GM23338 (cell line): Measurements from ENCODE around the gene CHMP6. TPM values are rescaled to one million over a fixed set of nuclear protein-coding genes. Genes with fewer than 3 reads are reported as not detected.

Experiments
- EZH2 ChIP-seq: fragments of 200-600 bp; sonication (generic); IDR thresholded peaks from one replicate; pipeline ENCODE4 v1.8.0; 2017; ENCODE audit warnings: antibody characterized with exemption, mild to moderate bottlenecking, low read depth; ENCODE audit not compliant: unreplicated experiment
- JUNB ChIP-seq: IDR thresholded peaks from one replicate; pipeline ENCODE4 v1.6.1; 2016; ENCODE audit warnings: antibody characterized with exemption; ENCODE audit not compliant: unreplicated experiment
- NANOG ChIP-seq: IDR thresholded peaks from 2 replicates; pipeline ENCODE4 v1.6.1; 2016; ENCODE audit warnings: antibody characterized with exemption, borderline replicate concordance
- POLR2AphosphoS5 ChIP-seq: IDR thresholded peaks from 2 replicates; pipeline ENCODE4 v1.6.1; 2016; ENCODE audit warnings: antibody characterized with exemption, low read depth
- ZNF331 ChIP-seq: fragments of 250-450 bp; sonication (Bioruptor Pico); IDR thresholded peaks from 2 replicates; pipeline ENCODE4 v1.5.0; 2020; ENCODE audit warnings: low read depth, mild to moderate bottlenecking, moderate library complexity
- polyA plus RNA-seq: library from polyadenylated mRNA; unstranded; fragments of >200 nt; fragmentation: Nextera tagmentation; extraction: Ambion mirVana; gene quantifications from 2 replicates; pipeline ENCODE4 v1.2.1, GENCODE V29; 2016
- total RNA-seq: library from RNA; depleted of rRNA; stranded (reverse); fragments of >200 nt; shearing (Covaris generic); gene quantifications from 2 replicates; pipeline ENCODE4 v1.2.3, GENCODE V29; 2014
- TF ChIP-seq, protein P1 (sequence below): fragments of 250-450 bp; sonication (Bioruptor Pico); IDR thresholded peaks from 2 replicates; pipeline ENCODE4 v1.5.0; 2020; ENCODE audit warnings: mild to moderate bottlenecking, moderate library complexity
- TF ChIP-seq, protein P2 (sequence below): IDR thresholded peaks from one replicate; pipeline ENCODE4 v1.6.1; 2018; ENCODE audit warnings: antibody characterized with exemption; ENCODE audit not compliant: unreplicated experiment
- TF ChIP-seq, protein P3 (sequence below), 2 experiments: fragments of 200-600 bp in 1 of 2; sonication (generic) in 1 of 2; conservative IDR thresholded peaks; 2 replicates each; pipeline versions ENCODE4 v1.5.1 to v1.6.1; 2016 to 2017; ENCODE audit warnings: antibody characterized with exemption in 2 of 2, low read depth in 2 of 2, mild to moderate bottlenecking in 2 of 2, moderate library complexity in 1 of 2

The CHMP6 gene
- total and polyA plus RNA-seq, 2 experiments from 2014 or later: 12.3 to 14.0 TPM

DNA sequence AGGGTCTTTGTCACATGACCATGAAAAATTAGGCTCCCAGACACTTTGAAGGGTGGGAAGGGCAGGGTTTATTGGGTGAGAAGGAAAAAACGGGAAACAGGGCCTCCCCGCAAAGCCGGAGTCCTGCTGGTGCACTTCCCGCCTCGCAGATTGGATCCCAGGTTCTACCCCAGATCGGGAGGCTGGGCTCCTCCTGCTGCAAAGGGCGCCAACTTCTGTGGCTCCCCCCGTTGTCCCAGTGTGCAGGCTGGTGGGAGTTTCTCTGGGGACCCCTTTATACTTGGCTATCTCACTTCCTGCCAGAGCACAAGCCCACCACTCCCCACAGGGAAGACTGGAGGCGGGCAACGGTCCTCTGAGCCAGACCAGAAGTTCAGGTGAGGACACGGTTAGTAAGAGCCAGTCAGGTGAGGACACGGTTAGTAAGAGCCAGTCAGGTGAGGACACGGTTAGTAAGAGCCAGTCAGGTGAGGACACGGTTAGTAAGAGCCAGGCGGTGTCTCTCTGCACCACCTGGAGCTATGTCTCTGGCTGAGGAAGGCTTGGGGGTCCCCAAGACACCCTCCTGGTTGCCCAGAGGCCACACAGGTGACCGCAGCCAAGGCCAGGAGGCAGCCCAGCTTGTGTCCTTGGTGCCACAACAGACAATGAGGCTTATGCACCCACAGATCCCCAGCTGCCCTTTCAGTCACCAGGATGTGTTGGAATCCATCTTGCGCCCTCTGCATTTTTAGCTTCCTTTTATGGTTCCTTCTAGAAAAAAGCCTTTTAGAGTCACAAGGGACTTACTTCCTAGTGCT is 48.1 kb upstream of the CHMP6 start (continued):
- TF ChIP-seq, protein P1, sequence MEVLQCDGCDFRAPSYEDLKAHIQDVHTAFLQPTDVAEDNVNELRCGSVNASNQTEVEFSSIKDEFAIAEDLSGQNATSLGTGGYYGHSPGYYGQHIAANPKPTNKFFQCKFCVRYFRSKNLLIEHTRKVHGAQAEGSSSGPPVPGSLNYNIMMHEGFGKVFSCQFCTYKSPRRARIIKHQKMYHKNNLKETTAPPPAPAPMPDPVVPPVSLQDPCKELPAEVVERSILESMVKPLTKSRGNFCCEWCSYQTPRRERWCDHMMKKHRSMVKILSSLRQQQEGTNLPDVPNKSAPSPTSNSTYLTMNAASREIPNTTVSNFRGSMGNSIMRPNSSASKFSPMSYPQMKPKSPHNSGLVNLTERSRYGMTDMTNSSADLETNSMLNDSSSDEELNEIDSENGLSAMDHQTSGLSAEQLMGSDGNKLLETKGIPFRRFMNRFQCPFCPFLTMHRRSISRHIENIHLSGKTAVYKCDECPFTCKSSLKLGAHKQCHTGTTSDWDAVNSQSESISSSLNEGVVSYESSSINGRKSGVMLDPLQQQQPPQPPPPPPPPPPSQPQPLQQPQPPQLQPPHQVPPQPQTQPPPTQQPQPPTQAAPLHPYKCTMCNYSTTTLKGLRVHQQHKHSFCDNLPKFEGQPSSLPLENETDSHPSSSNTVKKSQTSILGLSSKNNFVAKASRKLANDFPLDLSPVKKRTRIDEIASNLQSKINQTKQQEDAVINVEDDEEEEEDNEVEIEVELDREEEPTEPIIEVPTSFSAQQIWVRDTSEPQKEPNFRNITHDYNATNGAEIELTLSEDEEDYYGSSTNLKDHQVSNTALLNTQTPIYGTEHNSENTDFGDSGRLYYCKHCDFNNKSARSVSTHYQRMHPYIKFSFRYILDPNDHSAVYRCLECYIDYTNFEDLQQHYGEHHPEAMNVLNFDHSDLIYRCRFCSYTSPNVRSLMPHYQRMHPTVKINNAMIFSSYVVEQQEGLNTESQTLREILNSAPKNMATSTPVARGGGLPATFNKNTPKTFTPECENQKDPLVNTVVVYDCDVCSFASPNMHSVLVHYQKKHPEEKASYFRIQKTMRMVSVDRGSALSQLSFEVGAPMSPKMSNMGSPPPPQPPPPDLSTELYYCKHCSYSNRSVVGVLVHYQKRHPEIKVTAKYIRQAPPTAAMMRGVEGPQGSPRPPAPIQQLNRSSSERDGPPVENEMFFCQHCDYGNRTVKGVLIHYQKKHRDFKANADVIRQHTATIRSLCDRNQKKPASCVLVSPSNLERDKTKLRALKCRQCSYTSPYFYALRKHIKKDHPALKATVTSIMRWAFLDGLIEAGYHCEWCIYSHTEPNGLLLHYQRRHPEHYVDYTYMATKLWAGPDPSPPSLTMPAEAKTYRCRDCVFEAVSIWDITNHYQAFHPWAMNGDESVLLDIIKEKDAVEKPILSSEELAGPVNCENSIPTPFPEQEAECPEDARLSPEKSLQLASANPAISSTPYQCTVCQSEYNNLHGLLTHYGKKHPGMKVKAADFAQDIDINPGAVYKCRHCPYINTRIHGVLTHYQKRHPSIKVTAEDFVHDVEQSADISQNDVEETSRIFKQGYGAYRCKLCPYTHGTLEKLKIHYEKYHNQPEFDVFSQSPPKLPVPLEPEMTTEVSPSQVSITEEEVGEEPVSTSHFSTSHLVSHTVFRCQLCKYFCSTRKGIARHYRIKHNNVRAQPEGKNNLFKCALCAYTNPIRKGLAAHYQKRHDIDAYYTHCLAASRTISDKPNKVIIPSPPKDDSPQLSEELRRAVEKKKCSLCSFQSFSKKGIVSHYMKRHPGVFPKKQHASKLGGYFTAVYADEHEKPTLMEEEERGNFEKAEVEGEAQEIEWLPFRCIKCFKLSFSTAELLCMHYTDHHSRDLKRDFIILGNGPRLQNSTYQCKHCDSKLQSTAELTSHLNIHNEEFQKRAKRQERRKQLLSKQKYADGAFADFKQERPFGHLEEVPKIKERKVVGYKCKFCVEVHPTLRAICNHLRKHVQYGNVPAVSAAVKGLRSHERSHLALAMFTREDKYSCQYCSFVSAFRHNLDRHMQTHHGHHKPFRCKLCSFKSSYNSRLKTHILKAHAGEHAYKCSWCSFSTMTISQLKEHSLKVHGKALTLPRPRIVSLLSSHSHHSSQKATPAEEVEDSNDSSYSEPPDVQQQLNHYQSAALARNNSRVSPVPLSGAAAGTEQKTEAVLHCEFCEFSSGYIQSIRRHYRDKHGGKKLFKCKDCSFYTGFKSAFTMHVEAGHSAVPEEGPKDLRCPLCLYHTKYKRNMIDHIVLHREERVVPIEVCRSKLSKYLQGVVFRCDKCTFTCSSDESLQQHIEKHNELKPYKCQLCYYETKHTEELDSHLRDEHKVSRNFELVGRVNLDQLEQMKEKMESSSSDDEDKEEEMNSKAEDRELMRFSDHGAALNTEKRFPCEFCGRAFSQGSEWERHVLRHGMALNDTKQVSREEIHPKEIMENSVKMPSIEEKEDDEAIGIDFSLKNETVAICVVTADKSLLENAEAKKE (CRISPR knock-in tag): no peak
- TF ChIP-seq ZNF331 (no peak), NANOG (no peak), POLR2AphosphoS5 (no peak), JUNB (no peak), EZH2 (no peak)
- TF ChIP-seq, protein P2, sequence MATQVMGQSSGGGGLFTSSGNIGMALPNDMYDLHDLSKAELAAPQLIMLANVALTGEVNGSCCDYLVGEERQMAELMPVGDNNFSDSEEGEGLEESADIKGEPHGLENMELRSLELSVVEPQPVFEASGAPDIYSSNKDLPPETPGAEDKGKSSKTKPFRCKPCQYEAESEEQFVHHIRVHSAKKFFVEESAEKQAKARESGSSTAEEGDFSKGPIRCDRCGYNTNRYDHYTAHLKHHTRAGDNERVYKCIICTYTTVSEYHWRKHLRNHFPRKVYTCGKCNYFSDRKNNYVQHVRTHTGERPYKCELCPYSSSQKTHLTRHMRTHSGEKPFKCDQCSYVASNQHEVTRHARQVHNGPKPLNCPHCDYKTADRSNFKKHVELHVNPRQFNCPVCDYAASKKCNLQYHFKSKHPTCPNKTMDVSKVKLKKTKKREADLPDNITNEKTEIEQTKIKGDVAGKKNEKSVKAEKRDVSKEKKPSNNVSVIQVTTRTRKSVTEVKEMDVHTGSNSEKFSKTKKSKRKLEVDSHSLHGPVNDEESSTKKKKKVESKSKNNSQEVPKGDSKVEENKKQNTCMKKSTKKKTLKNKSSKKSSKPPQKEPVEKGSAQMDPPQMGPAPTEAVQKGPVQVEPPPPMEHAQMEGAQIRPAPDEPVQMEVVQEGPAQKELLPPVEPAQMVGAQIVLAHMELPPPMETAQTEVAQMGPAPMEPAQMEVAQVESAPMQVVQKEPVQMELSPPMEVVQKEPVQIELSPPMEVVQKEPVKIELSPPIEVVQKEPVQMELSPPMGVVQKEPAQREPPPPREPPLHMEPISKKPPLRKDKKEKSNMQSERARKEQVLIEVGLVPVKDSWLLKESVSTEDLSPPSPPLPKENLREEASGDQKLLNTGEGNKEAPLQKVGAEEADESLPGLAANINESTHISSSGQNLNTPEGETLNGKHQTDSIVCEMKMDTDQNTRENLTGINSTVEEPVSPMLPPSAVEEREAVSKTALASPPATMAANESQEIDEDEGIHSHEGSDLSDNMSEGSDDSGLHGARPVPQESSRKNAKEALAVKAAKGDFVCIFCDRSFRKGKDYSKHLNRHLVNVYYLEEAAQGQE: no peak
- TF ChIP-seq, protein P3, sequence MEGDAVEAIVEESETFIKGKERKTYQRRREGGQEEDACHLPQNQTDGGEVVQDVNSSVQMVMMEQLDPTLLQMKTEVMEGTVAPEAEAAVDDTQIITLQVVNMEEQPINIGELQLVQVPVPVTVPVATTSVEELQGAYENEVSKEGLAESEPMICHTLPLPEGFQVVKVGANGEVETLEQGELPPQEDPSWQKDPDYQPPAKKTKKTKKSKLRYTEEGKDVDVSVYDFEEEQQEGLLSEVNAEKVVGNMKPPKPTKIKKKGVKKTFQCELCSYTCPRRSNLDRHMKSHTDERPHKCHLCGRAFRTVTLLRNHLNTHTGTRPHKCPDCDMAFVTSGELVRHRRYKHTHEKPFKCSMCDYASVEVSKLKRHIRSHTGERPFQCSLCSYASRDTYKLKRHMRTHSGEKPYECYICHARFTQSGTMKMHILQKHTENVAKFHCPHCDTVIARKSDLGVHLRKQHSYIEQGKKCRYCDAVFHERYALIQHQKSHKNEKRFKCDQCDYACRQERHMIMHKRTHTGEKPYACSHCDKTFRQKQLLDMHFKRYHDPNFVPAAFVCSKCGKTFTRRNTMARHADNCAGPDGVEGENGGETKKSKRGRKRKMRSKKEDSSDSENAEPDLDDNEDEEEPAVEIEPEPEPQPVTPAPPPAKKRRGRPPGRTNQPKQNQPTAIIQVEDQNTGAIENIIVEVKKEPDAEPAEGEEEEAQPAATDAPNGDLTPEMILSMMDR (conservative IDR thresholded peaks at IDR 0.05; ENCODE audit: low read depth in 2 of 2): no peak
